ENCODE data around the gene MATN4.

DNA sequence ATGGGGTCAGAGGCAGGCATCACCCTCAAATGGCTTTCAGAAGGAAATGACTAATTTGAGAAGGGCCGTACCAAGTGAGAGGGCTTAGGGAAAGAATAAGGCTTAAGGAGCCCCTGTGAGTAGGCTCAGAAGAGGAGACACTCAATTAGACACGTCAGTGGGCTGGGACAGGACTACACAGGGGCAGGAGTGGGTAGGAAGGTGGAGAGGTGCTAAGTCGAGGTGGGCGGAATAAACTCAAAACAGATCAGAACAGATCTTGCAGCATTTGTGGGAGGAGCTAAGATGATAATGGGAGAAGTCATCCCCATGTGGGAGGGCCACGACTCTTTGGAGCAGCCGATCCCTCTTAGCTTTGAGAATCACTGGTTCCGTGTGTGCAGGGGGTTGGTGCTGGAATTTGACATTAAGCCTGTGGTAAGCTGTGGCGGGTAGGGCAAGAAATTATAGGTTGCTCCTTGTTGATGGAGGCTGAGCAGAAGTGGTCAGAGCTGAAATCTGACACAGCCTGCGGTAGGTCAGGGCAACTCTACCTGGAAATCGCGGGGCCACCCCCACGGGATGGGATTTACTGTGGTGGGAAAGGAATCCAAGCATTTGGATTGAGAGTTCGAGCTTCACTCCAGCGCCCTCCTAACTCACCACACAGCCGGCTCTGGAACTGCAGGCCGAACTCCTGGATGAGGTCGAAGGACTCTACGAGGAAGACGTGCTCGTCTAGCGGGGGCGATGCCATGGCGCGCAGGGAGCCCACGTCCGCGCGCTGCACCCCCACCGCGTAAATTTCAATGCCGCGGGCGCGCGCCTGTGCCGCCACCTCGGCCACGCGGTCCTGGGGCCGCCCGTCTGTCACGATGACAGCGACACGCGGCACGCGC lies 4.3 kb downstream of the MATN4 start:
- no peak for TF ChIP-seq SSRP1 (CRISPR knock-in tag; IDR thresholded peaks at IDR 0.05)
- no peak for TF ChIP-seq EZH2 (conservative IDR thresholded peaks at IDR 0.05; ENCODE audit: low read depth, low read length)
- TF ChIP-seq KLF16 (CRISPR knock-in tag; IDR thresholded peaks at IDR 0.05) = no peak
- TF ChIP-seq FOXA1 (IDR thresholded peaks at IDR 0.05) = no peak
- no peak for TF ChIP-seq FOXA1 (CRISPR knock-in tag; IDR thresholded peaks at IDR 0.05)
- TF ChIP-seq ZNF263 (CRISPR knock-in tag; IDR thresholded peaks at IDR 0.05) = no peak
- TF ChIP-seq, protein P1, sequence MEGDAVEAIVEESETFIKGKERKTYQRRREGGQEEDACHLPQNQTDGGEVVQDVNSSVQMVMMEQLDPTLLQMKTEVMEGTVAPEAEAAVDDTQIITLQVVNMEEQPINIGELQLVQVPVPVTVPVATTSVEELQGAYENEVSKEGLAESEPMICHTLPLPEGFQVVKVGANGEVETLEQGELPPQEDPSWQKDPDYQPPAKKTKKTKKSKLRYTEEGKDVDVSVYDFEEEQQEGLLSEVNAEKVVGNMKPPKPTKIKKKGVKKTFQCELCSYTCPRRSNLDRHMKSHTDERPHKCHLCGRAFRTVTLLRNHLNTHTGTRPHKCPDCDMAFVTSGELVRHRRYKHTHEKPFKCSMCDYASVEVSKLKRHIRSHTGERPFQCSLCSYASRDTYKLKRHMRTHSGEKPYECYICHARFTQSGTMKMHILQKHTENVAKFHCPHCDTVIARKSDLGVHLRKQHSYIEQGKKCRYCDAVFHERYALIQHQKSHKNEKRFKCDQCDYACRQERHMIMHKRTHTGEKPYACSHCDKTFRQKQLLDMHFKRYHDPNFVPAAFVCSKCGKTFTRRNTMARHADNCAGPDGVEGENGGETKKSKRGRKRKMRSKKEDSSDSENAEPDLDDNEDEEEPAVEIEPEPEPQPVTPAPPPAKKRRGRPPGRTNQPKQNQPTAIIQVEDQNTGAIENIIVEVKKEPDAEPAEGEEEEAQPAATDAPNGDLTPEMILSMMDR (CRISPR knock-in tag; IDR thresholded peaks at IDR 0.05) = no peak
- TF ChIP-seq ZNF766 (CRISPR knock-in tag; IDR thresholded peaks at IDR 0.05; ENCODE audit: borderline replicate concordance) = no peak
- TF ChIP-seq ZNF234 (CRISPR knock-in tag; conservative IDR thresholded peaks at IDR 0.05) = no peak
- TF ChIP-seq BRD4 (CRISPR knock-in tag; IDR thresholded peaks at IDR 0.05) = no peak
- no peak for TF ChIP-seq ZNF274 (CRISPR knock-in tag; IDR thresholded peaks at IDR 0.05)
- TF ChIP-seq KDM6A (CRISPR knock-in tag; IDR thresholded peaks at IDR 0.05; ENCODE audit: low read depth) = no peak
- TF ChIP-seq ATF7 (IDR thresholded peaks at IDR 0.05) = no peak
- TF ChIP-seq ATF7 (CRISPR knock-in tag; IDR thresholded peaks at IDR 0.05) = no peak
- no peak for TF ChIP-seq HDAC2 (CRISPR knock-in tag; IDR thresholded peaks at IDR 0.05)
- no peak for TF ChIP-seq ZNF264 (CRISPR knock-in tag; IDR thresholded peaks at IDR 0.05)
